Transverse colon (tissue), 4 donors: ENCODE data around the gene UPP2. TPM values are rescaled to one million over a fixed set of nuclear protein-coding genes. Genes with fewer than 3 reads are reported as not detected.

ENCODE experiments used
- DNase-seq: peaks from one replicate; pipeline ENCODE4 v3.0.0-alpha.2; 2019
- H3K27ac ChIP-seq, 4 donors: fragments of 200-600 bp; sonication (generic); 2 replicates each; pipeline ENCODE4 v1.5.1; 2016 to 2018; ENCODE audit warnings: inconsistent platforms in 4 of 4
- H3K27me3 ChIP-seq: fragments of 200-600 bp; sonication (generic); 2 replicates; pipeline ENCODE4 v1.5.1; 2017; ENCODE audit warnings: inconsistent platforms
- H3K36me3 ChIP-seq, 4 donors: fragments of 200-600 bp; sonication (generic); 2 replicates each; pipeline ENCODE4 v1.5.1; 2017 to 2019; ENCODE audit warnings: inconsistent platforms in 4 of 4
- H3K4me1 ChIP-seq, 4 donors: fragments of 200-600 bp; sonication (generic); 2 replicates each; pipeline ENCODE4 v1.5.1; 2017 to 2020; ENCODE audit warnings: inconsistent platforms in 4 of 4
- H3K4me3 ChIP-seq, 4 donors: fragments of 200-600 bp; sonication (generic); 1 replicate in 1 of 4; 2 replicates in 3 of 4; pipeline versions ENCODE4 v1.5.1 to v1.6.1; 2017 to 2019; ENCODE audit warnings: inconsistent platforms in 4 of 4
- H3K9me3 ChIP-seq, 2 donors: fragments of 200-600 bp; sonication (generic); 2 replicates each; pipeline ENCODE4 v1.5.1; 2017 to 2019; ENCODE audit warnings: inconsistent platforms in 2 of 2
- CTCF ChIP-seq, 5 experiments: fragments of 200-600 bp in 3 of 5; fragments of 450-650 bp in 2 of 5; sonication (generic) in 3 of 5; IDR thresholded peaks; 1 replicate in 2 of 5; 2 replicates in 3 of 5; pipeline ENCODE4 v1.5.1; 2016 to 2017; ENCODE audit warnings: antibody characterized with exemption in 5 of 5, inconsistent platforms in 3 of 5, mild to moderate bottlenecking in 2 of 5, moderate library complexity in 1 of 5
- EP300 ChIP-seq: sonication (generic); formaldehyde crosslinking; IDR thresholded peaks from one replicate; pipeline ENCODE4 v1.6.1; 2017; ENCODE audit warnings: antibody characterized with exemption, low read depth
- POLR2A ChIP-seq: fragments of 450-650 bp; IDR thresholded peaks from one replicate; pipeline ENCODE4 v1.6.1; 2016; ENCODE audit warnings: antibody characterized with exemption, mild to moderate bottlenecking, moderate library complexity
- POLR2AphosphoS5 ChIP-seq, 3 donors: sonication (generic); formaldehyde crosslinking; IDR thresholded peaks; one replicate each; pipeline ENCODE4 v1.6.1; 2016; ENCODE audit warnings: antibody characterized with exemption in 3 of 3
- WGBS, 2 donors: methylation state at CpG; one replicate each; pipeline ENCODE4 v1.1.5; 2018; ENCODE audit warnings: low coverage in 1 of 2; 5-methylcytosine and 5-hydroxymethylcytosine counted together
- in situ Hi-C, 4 donors: fragments of 200-750 bp; cut with MboI; loops; one replicate each; pipeline versions ENCODE4 v1.15.0 to v1.15.1; 2017; ENCODE audit warnings: low sequenced_read_pairs in 3 of 4, low pct_ligation_motif_present in 1 of 4, low pct_unique_long_range_greater_than_20kb in 1 of 4
- intact Hi-C: fragments of 100-400 bp; cut with DNase I; formaldehyde crosslinking; loops from one replicate; pipeline ENCODE4 v1.15.1; 2023; ENCODE audit warnings: low total_unique reads
- total RNA-seq, 4 donors: library from RNA; depleted of rRNA; stranded (reverse); fragments of >200 nt; gene quantifications; one replicate each; pipeline ENCODE4 v1.1.0, GENCODE V29; 2016

Gene UPP2
- total RNA-seq, 4 donors from 2014 or later: not detected

- WGBS, 2 donors: 42 to 44% methylated on average over 2 of the region's 2 CpGs
- no peak overlapping the region for H3K4me3 ChIP-seq
- in situ Hi-C loops (no loop called here), intact Hi-C loops (no loop called here)
- no peaks in the 10 kb centered on the region for H3K36me3 ChIP-seq
- no peak for TF ChIP-seq EP300
- TF ChIP-seq CTCF (IDR thresholded peaks at IDR 0.05): no peak
- no peak for TF ChIP-seq POLR2AphosphoS5 (IDR thresholded peaks at IDR 0.05)
- no peak for TF ChIP-seq POLR2A
- H3K9me3 ChIP-seq: no peaks in the 10 kb centered on the region
- H3K27ac ChIP-seq: no peak overlapping the region
- no peaks in the 10 kb centered on the region for H3K4me1 ChIP-seq
- no peak for DNase-seq
- H3K27me3 ChIP-seq: no peaks in the 10 kb centered on the region
Observed at GRCh38 chr2:158114516-158114915, 12.8 kb downstream of the UPP2 start.

- Histone ChIP-seq H3K27ac (no peak overlapping the region), H3K27me3 (no peaks in the 10 kb centered on the region), H3K9me3 (no peaks in the 10 kb centered on the region), H3K36me3 (no peaks in the 10 kb centered on the region), H3K4me1 (no peaks in the 10 kb centered on the region), H3K4me3 (no peak overlapping the region)
- DNase-seq: no peak
- intact Hi-C loops: no loop called here
- in situ Hi-C loops: no loop called here
- no peak for TF ChIP-seq POLR2A
- TF ChIP-seq POLR2AphosphoS5 (IDR thresholded peaks at IDR 0.05): no peak
- no peak for TF ChIP-seq EP300
- no peak for TF ChIP-seq CTCF (IDR thresholded peaks at IDR 0.05)
- 77 to 82% methylated on average over 3 to 6 of the region's 6 CpGs for WGBS, 2 donors
Observed at GRCh38 chr2:158115202-158115767, 13.6 kb downstream of the UPP2 start.

- TF ChIP-seq EP300: no peak
- TF ChIP-seq CTCF (IDR thresholded peaks at IDR 0.05): no peak
- TF ChIP-seq POLR2AphosphoS5 (IDR thresholded peaks at IDR 0.05): no peak
- no peaks in the 10 kb centered on the region for H3K27me3 ChIP-seq
- H3K9me3 ChIP-seq: no peaks in the 10 kb centered on the region
- DNase-seq: no peak
- H3K4me1 ChIP-seq: peaks cover 0 to 4% (median 0%) of the 10 kb centered on the region in 4 donors
- H3K36me3 ChIP-seq: no peaks in the 10 kb centered on the region
- intact Hi-C loops (no loop called here), in situ Hi-C loops (no loop called here)
- no peak overlapping the region for H3K27ac ChIP-seq
- no peak overlapping the region for H3K4me3 ChIP-seq
- WGBS, 2 donors: 89 to 90% methylated on average over 3 of the region's 3 CpGs
Observed at GRCh38 chr2:158116936-158117335, 15.3 kb downstream of the UPP2 start.

GRCh38 chr2:158120102-158120501 lies 18.4 kb downstream of the UPP2 start:
- Histone ChIP-seq H3K4me3 (no peak overlapping the region), H3K4me1 (peaks cover 0 to 7% (median 2%) of the 10 kb centered on the region in 4 donors), H3K27me3 (no peaks in the 10 kb centered on the region), H3K9me3 (no peaks in the 10 kb centered on the region), H3K27ac (no peak overlapping the region), H3K36me3 (no peaks in the 10 kb centered on the region)
- DNase-seq: no peak
- WGBS, 2 donors: 59 to 62% methylated on average over 1 of the region's 1 CpG
- in situ Hi-C loops (no loop called here), intact Hi-C loops (loop anchor here (5.0 kb wide), 1 partner anchor 998 kb away; no protein-coding TSS in a partner anchor)
- TF ChIP-seq POLR2A (no peak), CTCF (IDR thresholded peaks at IDR 0.05) (peak in 3 of 5 experiments; percentile 11 to 27 (median 21))
